OCI-LY7 (cell line): Measurements from ENCODE around the gene NPVF.

Source experiments
- CTCF ChIP-seq: fragments of 200-600 bp; sonication (generic); conservative IDR thresholded peaks from 2 replicates; pipeline ENCODE4 v1.5.1; 2014; ENCODE audit warnings: mild to moderate bottlenecking, antibody characterized with exemption, low read length, moderate library complexity, mixed read lengths
- EZH2phosphoT487 ChIP-seq: fragments of 200-600 bp; sonication (generic); IDR thresholded peaks from 2 replicates; pipeline ENCODE4 v1.6.1; 2018; ENCODE audit warnings: low read depth, borderline replicate concordance, mild to moderate bottlenecking, mixed run types, antibody characterized with exemption, low read length, moderate library complexity, mixed read lengths

- no peak for TF ChIP-seq CTCF
- TF ChIP-seq EZH2phosphoT487: no peak
Observed at GRCh38 chr7:25206765-25207164, 21.5 kb downstream of the NPVF start.
